WTC11 (cell line): Measurements from ENCODE around the gene MYLK4. TPM values are rescaled to one million over a fixed set of nuclear protein-coding genes. Genes with fewer than 3 reads are reported as not detected.

Experiments used
- ATAC-seq: fragments of 200-7000 bp; cut with Tn5 transposase; 2 replicates; pipeline ENCODE4 v1.10.0; 2021; ENCODE audit warnings: mild to moderate bottlenecking, moderate library complexity
- CTCF ChIA-PET: fragments of 300-600 bp; sonication (Branson Sonifier 250); formaldehyde crosslinking; loops from one replicate; lab custom pipeline; 2021; ENCODE audit warnings: antibody characterized with exemption; lab: Charles Lee
- POLR2A ChIA-PET: fragments of 350-600 bp; sonication (Branson Sonifier 250); formaldehyde crosslinking; loops from one replicate; lab custom pipeline; 2021; ENCODE audit warnings: antibody characterized with exemption; lab: Charles Lee
- DNase-seq: peaks from one replicate; pipeline ENCODE4 v3.0.0; 2021; ENCODE audit warnings: low spot score
- H3K27ac Mint-ChIP-seq: 2 replicates; pipeline ENCODE4 v1.8.0; 2021; ENCODE audit warnings: mixed read lengths
- H3K27me3 Mint-ChIP-seq: 2 replicates; pipeline ENCODE4 v1.8.0; 2021; ENCODE audit warnings: low read depth, mild to moderate bottlenecking, moderate library complexity, mixed read lengths
- H3K36me3 Mint-ChIP-seq: 2 replicates; pipeline ENCODE4 v1.8.0; 2021; ENCODE audit warnings: mixed read lengths
- H3K4me1 Mint-ChIP-seq: 2 replicates; pipeline ENCODE4 v1.8.0; 2022; ENCODE audit warnings: mixed read lengths
- H3K4me3 Mint-ChIP-seq: 2 replicates; pipeline ENCODE4 v1.8.0; 2021; ENCODE audit warnings: mild to moderate bottlenecking, moderate library complexity, mixed read lengths
- H3K9me3 Mint-ChIP-seq: 2 replicates; pipeline ENCODE4 v1.8.0; 2021; ENCODE audit warnings: mixed read lengths
- ATF1 ChIP-seq: sonication (generic); formaldehyde crosslinking; IDR thresholded peaks from 2 replicates; pipeline ENCODE4 v1.8.1; 2023; ENCODE audit warnings: mild to moderate bottlenecking, moderate library complexity, missing genetic modification reagents
- CBFB ChIP-seq: sonication (generic); formaldehyde crosslinking; IDR thresholded peaks from 2 replicates; pipeline ENCODE4 v1.8.1; 2022; ENCODE audit warnings: mild to moderate bottlenecking, low read depth, missing genetic modification reagents
- ELF4 ChIP-seq: sonication (generic); formaldehyde crosslinking; IDR thresholded peaks from 2 replicates; pipeline ENCODE4 v1.8.1; 2022; ENCODE audit warnings: low read depth, mild to moderate bottlenecking, moderate library complexity, missing genetic modification reagents
- ESRRA ChIP-seq: sonication (generic); formaldehyde crosslinking; IDR thresholded peaks from 2 replicates; pipeline ENCODE4 v1.8.1; 2022; ENCODE audit warnings: mild to moderate bottlenecking, missing genetic modification reagents, borderline replicate concordance
- FOXP1 ChIP-seq: sonication (generic); formaldehyde crosslinking; IDR thresholded peaks from 2 replicates; pipeline ENCODE4 v1.8.0; 2022; ENCODE audit warnings: missing genetic modification reagents, mild to moderate bottlenecking, moderate library complexity, borderline replicate concordance
- NFATC4 ChIP-seq: fragments of 250-450 bp; sonication (Bioruptor Pico); IDR thresholded peaks from 2 replicates; pipeline ENCODE4 v1.9.0; 2021; ENCODE audit warnings: mild to moderate bottlenecking
- NFYB ChIP-seq: sonication (generic); formaldehyde crosslinking; conservative IDR thresholded peaks from 2 replicates; pipeline ENCODE4 v1.8.0; 2022; ENCODE audit warnings: low read depth, missing genetic modification reagents
- NR3C1 ChIP-seq: sonication (generic); formaldehyde crosslinking; conservative IDR thresholded peaks from 2 replicates; pipeline ENCODE4 v1.8.1; 2023; ENCODE audit warnings: low read depth, mild to moderate bottlenecking, missing genetic modification reagents
- OVOL2 ChIP-seq: fragments of 250-450 bp; sonication (Bioruptor Pico); IDR thresholded peaks from 2 replicates; pipeline ENCODE4 v1.9.0; 2021; ENCODE audit warnings: mild to moderate bottlenecking, borderline replicate concordance
- PRRX2 ChIP-seq: fragments of 250-450 bp; sonication (Bioruptor Pico); IDR thresholded peaks from 2 replicates; pipeline ENCODE4 v1.8.0; 2021; ENCODE audit warnings: mild to moderate bottlenecking
- RELA ChIP-seq: sonication (generic); formaldehyde crosslinking; IDR thresholded peaks from 2 replicates; pipeline ENCODE4 v1.8.1; 2022; ENCODE audit warnings: missing genetic modification reagents, mild to moderate bottlenecking, borderline replicate concordance
- SOX15 ChIP-seq: fragments of 250-450 bp; sonication (Bioruptor Pico); IDR thresholded peaks from 2 replicates; pipeline ENCODE4 v1.9.0; 2021; ENCODE audit warnings: mild to moderate bottlenecking
- TEAD4 ChIP-seq: sonication (generic); formaldehyde crosslinking; IDR thresholded peaks from 2 replicates; pipeline ENCODE4 v1.8.0; 2022; ENCODE audit warnings: mild to moderate bottlenecking, missing genetic modification reagents
- ZBTB21 ChIP-seq: sonication (generic); formaldehyde crosslinking; IDR thresholded peaks from 2 replicates; pipeline ENCODE4 v1.8.1; 2023; ENCODE audit warnings: mild to moderate bottlenecking, missing genetic modification reagents, borderline replicate concordance
- ZNF263 ChIP-seq: sonication (generic); formaldehyde crosslinking; IDR thresholded peaks from 2 replicates; pipeline ENCODE4 v1.8.1; 2022; ENCODE audit warnings: low read depth, mild to moderate bottlenecking, moderate library complexity, missing genetic modification reagents
- ZNF671 ChIP-seq: fragments of 250-450 bp; sonication (Bioruptor Pico); IDR thresholded peaks from 2 replicates; pipeline ENCODE4 v1.8.0; 2021; ENCODE audit warnings: mild to moderate bottlenecking
- total RNA-seq: library from RNA; stranded (reverse); gene quantifications from 3 replicates; pipeline ENCODE4 v1.2.3, GENCODE V29; 2021
- TF ChIP-seq, protein P1 (sequence below): fragments of 200-600 bp; IDR thresholded peaks from 2 replicates; pipeline ENCODE4 v1.8.0; 2022; ENCODE audit warnings: antibody characterized with exemption
- TF ChIP-seq, protein P2 (sequence below): sonication (generic); formaldehyde crosslinking; IDR thresholded peaks from 2 replicates; pipeline ENCODE4 v1.8.0; 2023; ENCODE audit warnings: missing genetic modification reagents
- TF ChIP-seq, protein P3 (sequence below): fragments of 250-450 bp; sonication (Bioruptor Pico); IDR thresholded peaks from 2 replicates; pipeline ENCODE4 v2.1.2; 2022; ENCODE audit warnings: mild to moderate bottlenecking, moderate library complexity
- TF ChIP-seq, protein P4 (sequence below): fragments of 250-450 bp; sonication (Bioruptor Pico); IDR thresholded peaks from 2 replicates; pipeline ENCODE4 v1.9.0; 2021; ENCODE audit warnings: mild to moderate bottlenecking, borderline replicate concordance
- TF ChIP-seq, protein P5 (sequence below): sonication (generic); formaldehyde crosslinking; IDR thresholded peaks from 2 replicates; pipeline ENCODE4 v1.8.1; 2023; ENCODE audit warnings: mild to moderate bottlenecking, moderate library complexity, missing genetic modification reagents
- TF ChIP-seq, protein P6 (sequence below): sonication (generic); formaldehyde crosslinking; IDR thresholded peaks from 2 replicates; pipeline ENCODE4 v1.8.0; 2022; ENCODE audit warnings: mild to moderate bottlenecking, missing genetic modification reagents
- TF ChIP-seq, protein P7 (sequence below): sonication (generic); formaldehyde crosslinking; IDR thresholded peaks from 2 replicates; pipeline ENCODE4 v1.8.1; 2023; ENCODE audit warnings: mild to moderate bottlenecking, missing genetic modification reagents, moderate library complexity

MYLK4 gene
- total RNA-seq, 1 experiment from 2014 or later: 0.13 TPM

DNA sequence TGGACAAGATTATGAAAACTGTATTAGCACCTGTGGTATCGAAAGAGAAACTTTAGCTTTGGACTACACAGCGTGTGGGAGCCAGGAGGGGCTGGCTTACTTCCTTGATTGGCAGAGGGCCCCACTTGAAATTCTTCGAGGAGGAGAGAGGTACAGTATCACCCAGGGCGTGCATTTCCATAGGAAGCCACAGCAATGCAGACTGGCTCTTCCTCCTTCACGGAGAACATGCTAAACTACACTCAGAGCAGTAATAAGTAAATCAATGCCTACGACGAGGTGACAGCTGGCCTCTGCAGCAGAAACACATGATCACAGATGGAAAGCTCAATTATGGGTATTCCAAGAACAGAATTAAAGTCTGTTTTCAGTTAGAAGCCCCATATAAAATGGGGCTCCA is 44.2 kb downstream of the MYLK4 start (continued):
- TF ChIP-seq, protein P1, sequence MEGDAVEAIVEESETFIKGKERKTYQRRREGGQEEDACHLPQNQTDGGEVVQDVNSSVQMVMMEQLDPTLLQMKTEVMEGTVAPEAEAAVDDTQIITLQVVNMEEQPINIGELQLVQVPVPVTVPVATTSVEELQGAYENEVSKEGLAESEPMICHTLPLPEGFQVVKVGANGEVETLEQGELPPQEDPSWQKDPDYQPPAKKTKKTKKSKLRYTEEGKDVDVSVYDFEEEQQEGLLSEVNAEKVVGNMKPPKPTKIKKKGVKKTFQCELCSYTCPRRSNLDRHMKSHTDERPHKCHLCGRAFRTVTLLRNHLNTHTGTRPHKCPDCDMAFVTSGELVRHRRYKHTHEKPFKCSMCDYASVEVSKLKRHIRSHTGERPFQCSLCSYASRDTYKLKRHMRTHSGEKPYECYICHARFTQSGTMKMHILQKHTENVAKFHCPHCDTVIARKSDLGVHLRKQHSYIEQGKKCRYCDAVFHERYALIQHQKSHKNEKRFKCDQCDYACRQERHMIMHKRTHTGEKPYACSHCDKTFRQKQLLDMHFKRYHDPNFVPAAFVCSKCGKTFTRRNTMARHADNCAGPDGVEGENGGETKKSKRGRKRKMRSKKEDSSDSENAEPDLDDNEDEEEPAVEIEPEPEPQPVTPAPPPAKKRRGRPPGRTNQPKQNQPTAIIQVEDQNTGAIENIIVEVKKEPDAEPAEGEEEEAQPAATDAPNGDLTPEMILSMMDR: no peak

DNA sequence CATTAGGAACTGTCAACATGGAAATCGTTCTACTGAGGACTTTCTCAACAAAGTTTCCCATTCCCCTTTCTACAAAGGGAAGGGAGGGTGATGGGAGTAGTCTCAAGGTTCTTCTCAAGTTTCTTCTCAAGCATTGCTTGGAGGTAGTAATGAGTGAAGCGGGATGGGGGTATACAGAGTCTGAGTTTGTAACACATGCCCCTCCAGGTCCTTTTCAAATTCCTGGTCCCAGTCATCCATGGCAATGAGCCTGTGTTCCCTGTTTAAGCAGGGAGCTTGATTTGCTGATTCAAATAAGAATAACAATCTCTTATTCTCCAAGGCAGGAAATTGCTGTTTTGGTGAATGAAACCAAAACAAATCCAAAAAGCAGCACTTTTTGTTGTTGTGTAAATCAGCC is 45.5 kb downstream of the MYLK4 start:
- TF ChIP-seq, protein P2, sequence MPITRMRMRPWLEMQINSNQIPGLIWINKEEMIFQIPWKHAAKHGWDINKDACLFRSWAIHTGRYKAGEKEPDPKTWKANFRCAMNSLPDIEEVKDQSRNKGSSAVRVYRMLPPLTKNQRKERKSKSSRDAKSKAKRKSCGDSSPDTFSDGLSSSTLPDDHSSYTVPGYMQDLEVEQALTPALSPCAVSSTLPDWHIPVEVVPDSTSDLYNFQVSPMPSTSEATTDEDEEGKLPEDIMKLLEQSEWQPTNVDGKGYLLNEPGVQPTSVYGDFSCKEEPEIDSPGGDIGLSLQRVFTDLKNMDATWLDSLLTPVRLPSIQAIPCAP (CRISPR knock-in tag): no peak
- TF ChIP-seq ZNF671: peak; percentile 52; the same call in 1 of the 2 replicates
- TF ChIP-seq PRRX2: no peak
- TF ChIP-seq, protein P3, sequence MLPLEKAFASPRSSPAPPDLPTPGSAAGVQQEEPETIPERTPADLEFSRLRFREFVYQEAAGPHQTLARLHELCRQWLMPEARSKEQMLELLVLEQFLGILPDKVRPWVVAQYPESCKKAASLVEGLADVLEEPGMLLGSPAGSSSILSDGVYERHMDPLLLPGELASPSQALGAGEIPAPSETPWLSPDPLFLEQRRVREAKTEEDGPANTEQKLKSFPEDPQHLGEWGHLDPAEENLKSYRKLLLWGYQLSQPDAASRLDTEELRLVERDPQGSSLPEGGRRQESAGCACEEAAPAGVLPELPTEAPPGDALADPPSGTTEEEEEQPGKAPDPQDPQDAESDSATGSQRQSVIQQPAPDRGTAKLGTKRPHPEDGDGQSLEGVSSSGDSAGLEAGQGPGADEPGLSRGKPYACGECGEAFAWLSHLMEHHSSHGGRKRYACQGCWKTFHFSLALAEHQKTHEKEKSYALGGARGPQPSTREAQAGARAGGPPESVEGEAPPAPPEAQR (CRISPR knock-in tag): no peak
- no peak for TF ChIP-seq NFYB
- Mint-ChIP-seq H3K27me3 (no peaks in the 10 kb centered on the region; the same call in 1 of the 2 replicates), H3K36me3 (peaks cover 12% of the 10 kb centered on the region), H3K4me3 (no peak overlapping the region), H3K27ac (no peak overlapping the region), H3K9me3 (peaks cover 27% of the 10 kb centered on the region), H3K4me1 (peaks cover 21% of the 10 kb centered on the region)
- DNase-seq (no peak), ATAC-seq (peak; percentile 30; the same call in 1 of the 2 replicates)
- ChIA-PET CTCF (interaction anchor here (0.9 to 1.5 kb wide), 3 partner anchors 33 to 247 kb away, joined by 3 read pairs; no protein-coding TSS in a partner anchor), POLR2A (interaction anchor here (0.6 kb wide), 1 partner anchor 317 kb away, joined by 3 read pairs; no protein-coding TSS in a partner anchor)

DNA sequence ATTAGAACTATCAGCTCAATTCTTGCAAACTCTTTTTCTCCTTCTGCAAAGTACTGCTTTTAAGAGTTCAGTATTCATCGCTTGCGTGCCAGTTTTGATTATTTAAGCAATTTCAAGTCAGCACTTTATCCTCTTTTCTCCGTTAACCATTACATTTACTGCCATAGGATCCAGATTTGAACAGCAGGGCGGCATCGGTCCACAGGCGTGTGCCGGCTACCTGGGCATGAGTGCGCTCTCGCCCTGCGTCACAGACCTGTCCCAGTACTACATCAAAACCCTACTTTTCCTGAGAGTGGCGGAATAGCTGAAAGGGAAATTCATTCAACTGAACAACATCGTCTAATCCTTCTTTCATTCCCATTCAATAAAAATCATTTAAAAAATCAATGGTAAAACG is 53.4 kb downstream of the MYLK4 start:
- Mint-ChIP-seq H3K4me1 (no peaks in the 10 kb centered on the region), H3K27me3 (no peaks in the 10 kb centered on the region), H3K4me3 (no peak overlapping the region), H3K27ac (no peak overlapping the region), H3K36me3 (no peaks in the 10 kb centered on the region), H3K9me3 (no peaks in the 10 kb centered on the region)
- TF ChIP-seq NFATC4: no peak
- TF ChIP-seq, protein P4, sequence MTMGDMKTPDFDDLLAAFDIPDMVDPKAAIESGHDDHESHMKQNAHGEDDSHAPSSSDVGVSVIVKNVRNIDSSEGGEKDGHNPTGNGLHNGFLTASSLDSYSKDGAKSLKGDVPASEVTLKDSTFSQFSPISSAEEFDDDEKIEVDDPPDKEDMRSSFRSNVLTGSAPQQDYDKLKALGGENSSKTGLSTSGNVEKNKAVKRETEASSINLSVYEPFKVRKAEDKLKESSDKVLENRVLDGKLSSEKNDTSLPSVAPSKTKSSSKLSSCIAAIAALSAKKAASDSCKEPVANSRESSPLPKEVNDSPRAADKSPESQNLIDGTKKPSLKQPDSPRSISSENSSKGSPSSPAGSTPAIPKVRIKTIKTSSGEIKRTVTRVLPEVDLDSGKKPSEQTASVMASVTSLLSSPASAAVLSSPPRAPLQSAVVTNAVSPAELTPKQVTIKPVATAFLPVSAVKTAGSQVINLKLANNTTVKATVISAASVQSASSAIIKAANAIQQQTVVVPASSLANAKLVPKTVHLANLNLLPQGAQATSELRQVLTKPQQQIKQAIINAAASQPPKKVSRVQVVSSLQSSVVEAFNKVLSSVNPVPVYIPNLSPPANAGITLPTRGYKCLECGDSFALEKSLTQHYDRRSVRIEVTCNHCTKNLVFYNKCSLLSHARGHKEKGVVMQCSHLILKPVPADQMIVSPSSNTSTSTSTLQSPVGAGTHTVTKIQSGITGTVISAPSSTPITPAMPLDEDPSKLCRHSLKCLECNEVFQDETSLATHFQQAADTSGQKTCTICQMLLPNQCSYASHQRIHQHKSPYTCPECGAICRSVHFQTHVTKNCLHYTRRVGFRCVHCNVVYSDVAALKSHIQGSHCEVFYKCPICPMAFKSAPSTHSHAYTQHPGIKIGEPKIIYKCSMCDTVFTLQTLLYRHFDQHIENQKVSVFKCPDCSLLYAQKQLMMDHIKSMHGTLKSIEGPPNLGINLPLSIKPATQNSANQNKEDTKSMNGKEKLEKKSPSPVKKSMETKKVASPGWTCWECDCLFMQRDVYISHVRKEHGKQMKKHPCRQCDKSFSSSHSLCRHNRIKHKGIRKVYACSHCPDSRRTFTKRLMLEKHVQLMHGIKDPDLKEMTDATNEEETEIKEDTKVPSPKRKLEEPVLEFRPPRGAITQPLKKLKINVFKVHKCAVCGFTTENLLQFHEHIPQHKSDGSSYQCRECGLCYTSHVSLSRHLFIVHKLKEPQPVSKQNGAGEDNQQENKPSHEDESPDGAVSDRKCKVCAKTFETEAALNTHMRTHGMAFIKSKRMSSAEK: no peak
- TF ChIP-seq, protein P5, sequence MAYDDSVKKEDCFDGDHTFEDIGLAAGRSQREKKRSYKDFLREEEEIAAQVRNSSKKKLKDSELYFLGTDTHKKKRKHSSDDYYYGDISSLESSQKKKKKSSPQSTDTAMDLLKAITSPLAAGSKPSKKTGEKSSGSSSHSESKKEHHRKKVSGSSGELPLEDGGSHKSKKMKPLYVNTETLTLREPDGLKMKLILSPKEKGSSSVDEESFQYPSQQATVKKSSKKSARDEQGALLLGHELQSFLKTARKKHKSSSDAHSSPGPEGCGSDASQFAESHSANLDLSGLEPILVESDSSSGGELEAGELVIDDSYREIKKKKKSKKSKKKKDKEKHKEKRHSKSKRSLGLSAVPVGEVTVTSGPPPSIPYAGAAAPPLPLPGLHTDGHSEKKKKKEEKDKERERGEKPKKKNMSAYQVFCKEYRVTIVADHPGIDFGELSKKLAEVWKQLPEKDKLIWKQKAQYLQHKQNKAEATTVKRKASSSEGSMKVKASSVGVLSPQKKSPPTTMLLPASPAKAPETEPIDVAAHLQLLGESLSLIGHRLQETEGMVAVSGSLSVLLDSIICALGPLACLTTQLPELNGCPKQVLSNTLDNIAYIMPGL (CRISPR knock-in tag): no peak
- no peak for TF ChIP-seq CBFB
- TF ChIP-seq NR3C1 (CRISPR knock-in tag): no peak
- TF ChIP-seq RELA (CRISPR knock-in tag): no peak
- TF ChIP-seq ATF1 (CRISPR knock-in tag): no peak
- no peak for TF ChIP-seq ESRRA (CRISPR knock-in tag)
- TF ChIP-seq, protein P6, sequence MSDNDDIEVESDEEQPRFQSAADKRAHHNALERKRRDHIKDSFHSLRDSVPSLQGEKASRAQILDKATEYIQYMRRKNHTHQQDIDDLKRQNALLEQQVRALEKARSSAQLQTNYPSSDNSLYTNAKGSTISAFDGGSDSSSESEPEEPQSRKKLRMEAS: no peak
- TF ChIP-seq OVOL2: no peak
- no peak for TF ChIP-seq TEAD4 (CRISPR knock-in tag)
- no peak for TF ChIP-seq ELF4 (CRISPR knock-in tag)
- no peak for TF ChIP-seq ZNF263 (CRISPR knock-in tag)
- TF ChIP-seq FOXP1: no peak
- no peak for TF ChIP-seq SOX15 (CRISPR knock-in tag)
- TF ChIP-seq ZBTB21 (CRISPR knock-in tag): no peak
- TF ChIP-seq, protein P7, sequence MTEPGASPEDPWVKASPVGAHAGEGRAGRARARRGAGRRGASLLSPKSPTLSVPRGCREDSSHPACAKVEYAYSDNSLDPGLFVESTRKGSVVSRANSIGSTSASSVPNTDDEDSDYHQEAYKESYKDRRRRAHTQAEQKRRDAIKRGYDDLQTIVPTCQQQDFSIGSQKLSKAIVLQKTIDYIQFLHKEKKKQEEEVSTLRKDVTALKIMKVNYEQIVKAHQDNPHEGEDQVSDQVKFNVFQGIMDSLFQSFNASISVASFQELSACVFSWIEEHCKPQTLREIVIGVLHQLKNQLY (CRISPR knock-in tag): no peak
- ChIA-PET CTCF (interaction anchor here (0.6 kb wide), 1 partner anchor 15 kb away, joined by 3 read pairs; no protein-coding TSS in a partner anchor), POLR2A (no interaction called here)
- ATAC-seq (peak; percentile 83), DNase-seq (peak; percentile 20)
